GM21717 (cell line): ENCODE data around the gene XBP1.
"Not testable (repeated sequence)": the region's sequence is repeated elsewhere in the genome, so short reads cannot be mapped to it uniquely, and the experiment has no call there.

Experiments
- ATAC-seq: cut with Tn5 transposase; IDR thresholded peaks from one replicate; pipeline ENCODE4 v1.9.1; 2021; ENCODE audit warnings: mild to moderate bottlenecking, moderate library complexity; ENCODE audit not compliant: unreplicated experiment

Gene XBP1

DNA sequence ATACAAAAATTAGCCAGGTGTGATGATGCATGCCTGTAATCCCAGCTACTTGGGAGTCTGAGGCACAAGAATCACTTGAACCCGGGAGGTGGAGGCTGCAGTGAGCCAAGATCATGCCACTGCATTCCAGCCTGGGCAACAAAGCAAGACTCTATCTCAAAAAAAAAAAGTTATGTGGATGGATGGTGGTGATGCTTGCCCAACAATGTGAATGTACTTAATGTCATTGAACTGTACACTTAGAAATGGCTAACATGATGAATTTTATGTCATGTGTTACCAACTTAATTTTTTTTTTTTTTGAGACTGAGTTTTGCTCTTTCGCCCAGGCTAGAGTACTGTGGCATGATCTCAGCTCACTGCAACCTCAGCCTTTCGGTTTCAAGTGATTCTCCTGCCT, 45.9 kb downstream of the XBP1 start:
- ATAC-seq = not testable (repeated sequence)

DNA sequence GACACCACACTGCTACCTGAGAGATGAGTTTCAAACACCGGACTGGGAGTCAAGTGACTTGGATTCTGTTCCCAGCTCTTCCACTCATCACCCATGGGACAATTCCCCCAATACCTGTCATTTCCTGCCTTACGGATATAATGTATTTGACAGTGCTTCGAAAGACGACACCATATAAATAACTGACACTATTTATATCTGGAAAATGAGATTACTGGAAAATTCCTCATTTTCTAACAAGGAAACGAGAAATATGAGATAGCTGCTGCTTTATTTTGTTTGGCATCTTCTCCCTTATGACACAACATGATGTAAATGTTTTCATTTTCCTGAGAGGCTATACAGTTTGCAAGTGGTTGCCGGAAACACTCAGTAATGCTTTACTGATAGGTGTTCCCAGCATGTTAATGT, 49.9 kb downstream of the XBP1 start:
- ATAC-seq = no peak
